IPS DF 6.9 (cell line): Measurements from ENCODE around the gene TMTC2.
"Not testable (repeated sequence)": the region's sequence is repeated elsewhere in the genome, so short reads cannot be mapped to it uniquely, and the experiment has no call there.

Experiments
- DNase-seq: peaks from one replicate; pipeline ENCODE4 v3.0.0-alpha.2; 2013; ENCODE audit warnings: low read depth, low spot score
- H3K27ac ChIP-seq: one replicate; pipeline ENCODE4 v1.5.1; 2013; ENCODE audit warnings: low read length, control low read depth
- H3K27me3 ChIP-seq: 2 replicates; pipeline ENCODE4 v1.6.1; 2013; ENCODE audit warnings: mild to moderate bottlenecking, low read length; ENCODE audit not compliant: control insufficient read depth, insufficient read depth
- H3K36me3 ChIP-seq: 2 replicates; pipeline ENCODE4 v1.6.1; 2013; ENCODE audit warnings: low read length; ENCODE audit not compliant: control insufficient read depth, insufficient read depth
- H3K4me1 ChIP-seq: 2 replicates; pipeline ENCODE4 v1.6.1; 2013; ENCODE audit warnings: low read length; ENCODE audit not compliant: control insufficient read depth, insufficient read depth
- H3K4me3 ChIP-seq: 2 replicates; pipeline ENCODE4 v1.5.1; 2013; ENCODE audit warnings: mild to moderate bottlenecking, low read length
- H3K9me3 ChIP-seq: 2 replicates; pipeline ENCODE4 v1.6.1; 2013; ENCODE audit warnings: low read length, inconsistent platforms; ENCODE audit not compliant: control insufficient read depth, insufficient read depth
- WGBS: extraction: QIAGEN DNeasy Blood & Tissue Kit; methylation state at CpG from one replicate; pipeline ENCODE4 v1.1.7; 2013; ENCODE audit warnings: mixed read lengths, missing lambda C conversion rate; ENCODE audit not compliant: insufficient read length, insufficient coverage; 5-methylcytosine and 5-hydroxymethylcytosine counted together

The TMTC2 gene

DNA sequence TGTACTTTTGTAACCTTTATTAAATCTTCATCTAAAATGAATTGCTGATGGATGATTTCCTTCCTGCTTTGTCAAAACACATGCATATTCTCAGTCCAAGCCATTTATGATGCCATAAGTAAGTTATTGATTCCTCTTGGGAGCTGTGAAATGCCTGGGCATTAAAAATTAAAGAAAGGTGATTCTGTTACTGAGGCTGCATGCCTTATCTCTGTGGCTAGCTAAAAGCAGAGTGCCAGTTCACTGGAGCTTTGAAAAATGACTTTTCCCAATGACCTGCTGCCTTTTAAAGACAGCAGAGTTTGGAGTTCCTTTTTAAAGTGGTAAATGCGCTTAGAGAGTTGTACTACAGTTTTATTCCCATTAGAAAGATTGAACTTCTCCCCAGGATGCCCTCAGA lies 152.1 kb downstream of the TMTC2 start:
- no peaks in the 10 kb centered on the region for H3K36me3 ChIP-seq

DNA sequence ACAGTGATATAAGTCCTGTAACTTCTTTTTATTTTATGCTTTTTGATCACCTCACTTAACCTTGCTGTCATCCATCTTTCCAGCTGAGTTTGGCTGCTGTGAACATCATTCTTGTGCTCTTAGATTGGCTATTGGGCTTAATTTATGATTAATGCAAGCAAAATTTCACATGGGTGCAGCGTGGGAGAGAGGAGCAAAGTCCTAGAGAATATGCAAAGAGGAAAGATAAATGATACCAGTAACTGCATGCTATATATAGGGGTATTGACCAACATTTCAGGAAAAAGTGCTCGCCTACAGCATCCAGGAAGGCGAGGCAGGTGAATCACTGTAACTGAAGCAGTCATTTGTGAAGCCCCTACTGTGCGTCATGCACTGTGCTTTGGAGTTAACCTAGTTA lies 153.1 kb downstream of the TMTC2 start:
- WGBS = no CpG with 5 or more reads among the region's 4 CpGs
- Histone ChIP-seq H3K4me1 (peaks cover 1% of the 10 kb centered on the region; the same call in 1 of the 2 replicates), H3K27me3 (no peaks in the 10 kb centered on the region), H3K36me3 (no peaks in the 10 kb centered on the region), H3K27ac (no peak overlapping the region), H3K4me3 (no peak overlapping the region), H3K9me3 (no peaks in the 10 kb centered on the region)
- DNase-seq = no peak

More for the DNA sequence above, 152.1 kb downstream of the TMTC2 start:
- WGBS = no CpG with 5 or more reads among the region's 1 CpG
- Histone ChIP-seq H3K4me1 (peaks cover 1% of the 10 kb centered on the region; the same call in 1 of the 2 replicates), H3K27me3 (no peaks in the 10 kb centered on the region), H3K27ac (no peak overlapping the region), H3K4me3 (no peak overlapping the region), H3K9me3 (no peaks in the 10 kb centered on the region)
- DNase-seq = no peak

DNA sequence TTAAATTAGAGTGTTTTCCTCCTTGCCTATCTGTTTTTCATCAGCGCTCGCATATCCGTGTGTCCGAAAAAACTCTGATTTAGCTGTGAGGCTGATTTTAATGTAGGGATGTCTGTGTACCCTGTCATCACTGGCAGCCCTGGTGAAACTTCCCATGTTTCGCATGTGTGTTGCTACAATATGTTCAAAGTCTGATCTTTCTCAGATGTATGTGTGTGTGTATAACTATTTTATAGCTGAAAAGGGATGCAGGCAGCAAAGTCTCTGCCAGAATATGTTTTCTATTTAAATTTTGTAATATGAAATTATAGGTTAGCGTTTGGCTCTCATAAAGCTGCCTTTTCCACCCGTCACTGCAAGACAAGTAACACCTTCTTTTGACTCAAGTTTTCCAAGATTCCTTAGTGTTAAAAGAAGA lies 154.8 kb downstream of the TMTC2 start:
- DNase-seq = no peak
- H3K4me3 ChIP-seq = no peak overlapping the region
- H3K27me3 ChIP-seq = no peaks in the 10 kb centered on the region
- H3K36me3 ChIP-seq = no peaks in the 10 kb centered on the region
- no peaks in the 10 kb centered on the region for H3K9me3 ChIP-seq
- no peak overlapping the region for H3K27ac ChIP-seq
- peaks cover 1% of the 10 kb centered on the region; the same call in 1 of the 2 replicates for H3K4me1 ChIP-seq
- WGBS = no CpG with 5 or more reads among the region's 7 CpGs

DNA sequence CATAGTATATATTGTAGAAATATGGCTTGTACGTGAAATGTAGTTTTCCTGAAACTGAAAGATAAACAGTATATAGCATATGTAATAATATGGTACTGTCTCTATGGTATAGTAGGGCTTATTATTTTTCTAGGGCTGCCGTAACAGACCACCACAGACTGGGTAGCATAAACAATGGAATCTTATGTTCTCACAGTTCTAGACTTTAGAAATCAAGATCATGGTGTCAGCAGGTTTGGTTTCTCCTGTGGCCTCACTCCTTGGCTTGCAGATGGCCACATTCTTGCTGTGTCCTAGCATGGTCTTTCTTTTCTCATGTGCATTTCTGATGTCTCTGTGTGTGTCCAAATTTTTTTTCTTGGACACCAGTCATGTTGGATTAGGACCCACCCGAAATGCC lies 155.8 kb downstream of the TMTC2 start:
- H3K27ac ChIP-seq = no peak overlapping the region
- H3K9me3 ChIP-seq = no peaks in the 10 kb centered on the region
- no peaks in the 10 kb centered on the region for H3K36me3 ChIP-seq
- H3K4me1 ChIP-seq = peaks cover 1% of the 10 kb centered on the region; the same call in 1 of the 2 replicates
- H3K27me3 ChIP-seq = no peaks in the 10 kb centered on the region
- WGBS = no CpG with 5 or more reads among the region's 3 CpGs
- H3K4me3 ChIP-seq = no peak overlapping the region
- DNase-seq = no peak

DNA sequence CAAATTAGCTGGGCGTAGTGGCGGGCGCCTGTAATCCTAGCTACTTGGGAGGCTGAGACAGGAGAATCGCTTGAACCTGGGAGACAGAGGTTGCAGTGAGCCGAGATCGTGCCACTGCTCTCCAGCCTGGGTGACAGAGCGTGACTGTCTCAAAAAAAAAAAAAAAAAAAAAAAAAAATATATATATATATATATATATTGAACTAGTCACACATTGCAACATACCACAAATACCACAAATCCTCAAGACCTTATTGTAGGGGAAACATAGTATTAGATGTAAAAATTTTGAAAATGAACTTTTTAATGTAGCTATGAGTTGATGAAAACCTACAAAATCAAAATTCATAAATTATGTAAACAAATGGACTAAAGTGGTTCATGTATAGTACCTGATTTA lies 158.4 kb downstream of the TMTC2 start:
- not testable (repeated sequence) for H3K4me3 ChIP-seq, H3K27ac ChIP-seq, DNase-seq, H3K27me3 ChIP-seq, H3K4me1 ChIP-seq, H3K9me3 ChIP-seq, H3K36me3 ChIP-seq
- no CpG with 5 or more reads among the region's 7 CpGs for WGBS

DNA sequence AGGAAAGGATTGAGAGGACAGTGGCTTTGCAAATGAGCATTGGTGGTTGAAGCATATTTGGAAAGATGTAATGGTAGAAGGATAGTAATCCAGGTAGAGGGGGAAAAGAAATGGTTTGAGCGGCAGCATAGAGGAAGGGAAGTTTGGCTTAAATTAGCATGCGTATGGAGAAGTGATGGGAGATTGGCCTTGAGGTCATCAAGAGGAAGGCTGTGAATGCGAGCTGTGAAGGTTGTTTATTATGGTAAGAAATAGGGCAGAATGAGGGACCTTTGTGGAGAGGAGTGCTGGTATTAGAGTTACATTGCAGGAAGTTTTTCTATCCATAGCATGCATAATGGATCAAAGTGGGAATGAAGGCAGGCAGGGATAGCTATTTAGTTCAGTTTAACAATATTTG lies 162.1 kb downstream of the TMTC2 start:
- WGBS = no CpG with 5 or more reads among the region's 3 CpGs
- DNase-seq = no peak
- Histone ChIP-seq H3K36me3 (no peaks in the 10 kb centered on the region), H3K4me3 (no peak overlapping the region), H3K4me1 (no peaks in the 10 kb centered on the region), H3K27ac (no peak overlapping the region), H3K9me3 (no peaks in the 10 kb centered on the region), H3K27me3 (no peaks in the 10 kb centered on the region)

DNA sequence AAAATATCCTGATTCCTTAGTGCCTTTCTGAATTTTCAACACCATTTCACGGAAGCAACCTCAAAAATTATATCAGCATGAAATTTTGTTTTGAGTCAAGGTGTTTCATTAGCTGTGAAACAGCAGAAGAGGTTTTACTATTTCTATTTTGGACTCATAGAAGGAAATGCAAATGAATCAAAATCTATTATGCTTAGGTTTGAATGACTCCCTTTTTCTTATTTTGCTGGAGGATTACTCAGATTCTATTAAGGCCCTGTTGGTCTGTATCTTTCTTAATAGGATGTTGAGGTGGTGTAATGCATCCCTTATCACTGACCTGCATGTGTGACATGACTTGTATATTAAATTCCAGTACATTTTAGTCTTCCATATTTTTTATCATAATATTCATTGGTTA lies 165.8 kb downstream of the TMTC2 start:
- no peaks in the 10 kb centered on the region for H3K27me3 ChIP-seq
- H3K36me3 ChIP-seq = no peaks in the 10 kb centered on the region
- WGBS = no CpG with 5 or more reads among the region's 1 CpG
- peaks cover 4% of the 10 kb centered on the region for H3K4me1 ChIP-seq
- H3K27ac ChIP-seq = no peak overlapping the region
- no peak for DNase-seq
- H3K9me3 ChIP-seq = no peaks in the 10 kb centered on the region
- no peak overlapping the region for H3K4me3 ChIP-seq

DNA sequence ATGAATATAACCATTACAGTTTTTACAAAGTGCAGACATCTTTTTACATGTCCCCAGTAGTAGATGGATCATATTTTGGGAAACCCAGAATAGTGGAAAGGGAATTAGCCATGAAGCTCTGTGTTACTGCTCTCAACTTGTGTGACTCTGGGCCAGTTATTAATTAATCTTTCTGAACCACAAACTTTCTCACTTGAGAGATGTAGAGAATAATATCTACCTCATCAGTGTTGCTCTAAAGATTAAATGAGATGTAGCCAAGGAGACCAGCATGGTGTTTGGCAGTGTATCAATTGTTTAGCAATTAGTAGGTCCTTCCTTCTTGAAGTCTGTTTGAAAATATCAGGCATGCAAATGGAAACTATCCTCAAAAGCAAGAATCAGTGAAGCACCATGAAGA lies 169.2 kb downstream of the TMTC2 start:
- H3K36me3 ChIP-seq = no peaks in the 10 kb centered on the region
- no peaks in the 10 kb centered on the region for H3K9me3 ChIP-seq
- H3K4me3 ChIP-seq = no peak overlapping the region
- no peak overlapping the region for H3K27ac ChIP-seq
- peaks cover 4% of the 10 kb centered on the region for H3K4me1 ChIP-seq
- H3K27me3 ChIP-seq = no peaks in the 10 kb centered on the region
- DNase-seq = no peak

DNA sequence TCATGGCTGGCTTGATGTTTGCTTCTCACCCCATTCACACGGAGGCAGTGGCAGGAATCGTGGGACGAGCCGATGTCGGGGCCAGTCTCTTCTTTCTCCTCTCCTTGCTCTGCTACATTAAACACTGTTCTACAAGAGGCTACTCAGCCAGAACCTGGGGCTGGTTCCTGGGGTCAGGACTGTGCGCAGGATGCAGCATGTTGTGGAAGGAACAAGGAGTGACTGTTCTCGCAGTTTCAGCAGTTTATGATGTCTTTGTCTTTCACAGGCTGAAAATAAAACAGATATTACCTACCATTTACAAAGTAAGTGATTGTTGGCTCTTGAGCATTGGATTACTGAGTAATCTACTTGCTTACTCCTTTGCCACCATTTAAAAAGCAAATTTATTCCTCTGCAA lies 170.6 kb downstream of the TMTC2 start:
- no peak overlapping the region for H3K27ac ChIP-seq
- H3K4me1 ChIP-seq = peaks cover 4% of the 10 kb centered on the region
- H3K9me3 ChIP-seq = no peaks in the 10 kb centered on the region
- H3K27me3 ChIP-seq = no peaks in the 10 kb centered on the region
- no peak for DNase-seq
- no peak overlapping the region for H3K4me3 ChIP-seq
- no peaks in the 10 kb centered on the region for H3K36me3 ChIP-seq
- WGBS = no CpG with 5 or more reads among the region's 7 CpGs

DNA sequence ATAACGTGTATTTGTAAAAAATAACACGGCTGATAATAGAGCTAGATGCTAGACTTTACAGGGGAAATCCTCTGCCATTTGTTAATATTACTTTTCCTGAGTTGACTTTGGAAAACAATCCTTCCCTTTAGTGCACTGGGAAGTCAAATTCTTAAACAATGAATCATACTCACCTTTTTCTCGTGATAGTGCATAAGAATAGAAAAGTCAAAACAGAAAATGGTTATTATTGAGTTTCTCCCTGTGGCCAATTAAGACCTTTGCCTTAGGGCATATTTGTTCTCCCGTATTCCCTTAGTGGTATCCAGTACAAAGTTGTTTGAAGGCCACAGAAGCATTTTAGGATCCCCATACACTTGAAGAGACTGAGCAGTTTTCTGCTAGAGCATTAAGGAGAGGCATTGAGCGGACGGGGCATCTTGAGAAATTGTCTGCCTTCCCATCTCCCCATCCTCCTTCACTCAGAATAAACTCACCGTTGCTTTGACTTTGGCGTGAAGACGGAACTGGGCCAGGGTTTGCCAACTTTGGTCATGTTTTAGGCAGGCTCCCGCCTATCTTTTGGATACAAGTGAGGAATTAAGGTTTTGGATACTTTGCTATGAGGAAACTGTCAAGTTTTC lies 171.3 kb downstream of the TMTC2 start:
- Histone ChIP-seq H3K4me1 (peaks cover 4% of the 10 kb centered on the region), H3K27ac (no peak overlapping the region), H3K4me3 (no peak overlapping the region), H3K9me3 (no peaks in the 10 kb centered on the region), H3K36me3 (no peaks in the 10 kb centered on the region), H3K27me3 (no peaks in the 10 kb centered on the region)
- WGBS = no CpG with 5 or more reads among the region's 10 CpGs
- no peak for DNase-seq

DNA sequence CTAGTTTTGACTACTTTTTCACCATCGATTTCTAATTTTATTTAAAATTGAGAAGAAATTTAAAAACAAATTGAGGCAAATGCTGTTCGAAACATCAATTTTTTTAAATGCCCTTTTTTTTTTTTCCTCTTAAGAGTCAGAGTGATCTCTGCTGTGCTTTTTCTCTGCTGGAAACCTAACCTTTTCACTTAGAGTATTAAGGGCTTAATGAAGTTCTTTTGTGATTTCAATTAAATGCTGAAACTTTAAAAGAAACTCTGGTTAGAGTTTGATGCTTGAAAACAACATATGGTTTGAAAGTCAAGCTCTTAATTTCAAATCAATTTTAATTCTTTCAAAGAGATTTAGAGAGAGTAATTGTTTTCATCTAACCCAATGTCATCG lies 171.8 kb downstream of the TMTC2 start:
- H3K4me3 ChIP-seq = no peak overlapping the region
- H3K9me3 ChIP-seq = no peaks in the 10 kb centered on the region
- no peaks in the 10 kb centered on the region for H3K27me3 ChIP-seq
- no peak overlapping the region for H3K27ac ChIP-seq
- no peaks in the 10 kb centered on the region for H3K36me3 ChIP-seq
- WGBS = no CpG with 5 or more reads among the region's 3 CpGs
- H3K4me1 ChIP-seq = peaks cover 4% of the 10 kb centered on the region
- no peak for DNase-seq
